Measurements from ENCODE around the gene IGSF21. TPM values are rescaled to one million over a fixed set of nuclear protein-coding genes. Genes with fewer than 3 reads are reported as not detected.

IGSF21 gene
- total and polyA plus RNA-seq, 2 of the 8 experiments (the other 6 are each of a cell fraction or from before 2014, with no cell fraction given): 22.5 to 28.5 TPM

GRCh38 chr1:18147672-18148071 lies 40.1 kb downstream of the IGSF21 start (continued):
- TF ChIP-seq CBX5 (IDR thresholded peaks at IDR 0.05; ENCODE audit: low read depth, low read length): no peak
